HG03571 (cell line): ENCODE measurements around the gene DPM2.

Source experiments
- ATAC-seq: cut with Tn5 transposase; IDR thresholded peaks from one replicate; pipeline ENCODE4 v1.9.1; 2021; ENCODE audit not compliant: unreplicated experiment

The DPM2 gene

GRCh38 chr9:127973169-127974000, 35.7 kb upstream of the DPM2 start:
- no peak for ATAC-seq

GRCh38 chr9:127972236-127972871, 34.7 kb upstream of the DPM2 start:
- no peak for ATAC-seq

- no peak for ATAC-seq
Measured at GRCh38 chr9:127971357-127972235, 33.9 kb upstream of the DPM2 start.

- peak; percentile 71 for ATAC-seq
Measured at GRCh38 chr9:127970401-127971313, 33.0 kb upstream of the DPM2 start.

GRCh38 chr9:127968700-127969383, 31.2 kb upstream of the DPM2 start:
- ATAC-seq: no peak

- ATAC-seq: no peak
Measured at GRCh38 chr9:127968042-127968441, 30.4 kb upstream of the DPM2 start.

GRCh38 chr9:127967151-127967809, 29.6 kb upstream of the DPM2 start:
- ATAC-seq: no peak

- no peak for ATAC-seq
Measured at GRCh38 chr9:127966416-127967150, 28.9 kb upstream of the DPM2 start.

GRCh38 chr9:127965953-127966352, 28.3 kb upstream of the DPM2 start:
- ATAC-seq: no peak

- no peak for ATAC-seq
Measured at GRCh38 chr9:127963359-127964064, 25.9 kb upstream of the DPM2 start.

GRCh38 chr9:127963041-127963358, 25.3 kb upstream of the DPM2 start:
- no peak for ATAC-seq

GRCh38 chr9:127962278-127962677, 24.6 kb upstream of the DPM2 start:
- ATAC-seq: no peak

GRCh38 chr9:127961613-127962155, 24.0 kb upstream of the DPM2 start:
- no peak for ATAC-seq

- ATAC-seq: no peak
Measured at GRCh38 chr9:127961155-127961490, 23.5 kb upstream of the DPM2 start.

GRCh38 chr9:127960410-127961154, 22.9 kb upstream of the DPM2 start:
- no peak for ATAC-seq

GRCh38 chr9:127959841-127960409, 22.3 kb upstream of the DPM2 start:
- ATAC-seq: no peak

GRCh38 chr9:127959398-127959797, 21.7 kb upstream of the DPM2 start:
- no peak for ATAC-seq
